ENCODE data around the gene ZNF627.
"Not testable (repeated sequence)": the region's sequence is repeated elsewhere in the genome, so short reads cannot be mapped to it uniquely, and the experiment has no call there.

Gene ZNF627

DNA sequence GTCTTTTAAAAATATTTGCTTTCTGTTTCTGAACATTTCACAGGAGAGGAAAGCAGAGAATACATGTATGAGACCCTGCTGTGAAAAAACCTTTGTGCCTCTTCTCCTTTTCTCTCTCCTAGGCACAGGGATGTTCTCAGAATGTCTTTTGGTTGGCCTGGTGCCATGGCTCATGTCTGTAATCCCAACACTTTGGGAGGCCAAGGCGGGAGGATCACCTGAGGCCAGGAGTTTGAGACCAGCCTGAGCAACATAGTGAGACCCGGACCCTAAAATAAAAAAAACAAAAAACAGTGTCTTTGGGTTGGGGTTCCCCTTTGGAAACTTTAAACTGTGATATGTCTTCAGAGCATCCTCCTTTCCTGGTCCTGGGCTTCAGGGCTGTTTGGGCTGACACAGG lies 1.5 kb downstream of the ZNF627 start:
- no peak for DNase-seq (ENCODE audit: low spot score)
- TF ChIP-seq, protein P1, sequence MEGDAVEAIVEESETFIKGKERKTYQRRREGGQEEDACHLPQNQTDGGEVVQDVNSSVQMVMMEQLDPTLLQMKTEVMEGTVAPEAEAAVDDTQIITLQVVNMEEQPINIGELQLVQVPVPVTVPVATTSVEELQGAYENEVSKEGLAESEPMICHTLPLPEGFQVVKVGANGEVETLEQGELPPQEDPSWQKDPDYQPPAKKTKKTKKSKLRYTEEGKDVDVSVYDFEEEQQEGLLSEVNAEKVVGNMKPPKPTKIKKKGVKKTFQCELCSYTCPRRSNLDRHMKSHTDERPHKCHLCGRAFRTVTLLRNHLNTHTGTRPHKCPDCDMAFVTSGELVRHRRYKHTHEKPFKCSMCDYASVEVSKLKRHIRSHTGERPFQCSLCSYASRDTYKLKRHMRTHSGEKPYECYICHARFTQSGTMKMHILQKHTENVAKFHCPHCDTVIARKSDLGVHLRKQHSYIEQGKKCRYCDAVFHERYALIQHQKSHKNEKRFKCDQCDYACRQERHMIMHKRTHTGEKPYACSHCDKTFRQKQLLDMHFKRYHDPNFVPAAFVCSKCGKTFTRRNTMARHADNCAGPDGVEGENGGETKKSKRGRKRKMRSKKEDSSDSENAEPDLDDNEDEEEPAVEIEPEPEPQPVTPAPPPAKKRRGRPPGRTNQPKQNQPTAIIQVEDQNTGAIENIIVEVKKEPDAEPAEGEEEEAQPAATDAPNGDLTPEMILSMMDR (conservative IDR thresholded peaks at IDR 0.05; ENCODE audit: low read depth) = no peak
- POLR2A ChIA-PET (ENCODE audit: low non-redundant PET) = no interaction called here
- CTCF ChIA-PET = no interaction called here
- H3K27ac ChIP-seq = no peak overlapping the region

DNA sequence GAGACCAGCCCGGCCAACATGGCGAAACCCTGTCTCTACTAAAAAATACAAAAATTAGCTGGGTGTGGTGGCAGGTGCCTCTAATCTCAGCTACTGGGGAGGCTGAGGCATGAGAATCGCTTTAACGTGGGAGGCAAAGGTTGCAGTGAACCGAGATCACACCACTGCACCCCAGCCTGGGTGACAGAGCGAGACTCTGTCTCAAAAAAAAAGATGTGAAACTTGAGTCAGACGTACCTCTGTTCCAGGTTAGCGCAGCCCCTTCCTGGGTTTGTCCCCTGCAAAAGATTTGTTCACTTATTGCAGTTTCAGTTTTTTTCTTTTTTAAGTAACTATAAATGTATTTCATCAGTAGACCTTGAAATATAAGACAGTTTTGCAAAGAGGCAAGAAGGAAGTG lies 2.4 kb downstream of the ZNF627 start:
- DNase-seq (ENCODE audit: low spot score); POLR2A ChIA-PET (ENCODE audit: low non-redundant PET): not testable (repeated sequence)
- 0 out of 2 replicates have a peak overlapping the region, but pooled peaks have one; percentile 20 for H3K27ac ChIP-seq
- CTCF ChIA-PET = interaction anchor here (0.5 to 0.7 kb wide), 3 partner anchors 40 to 1346 kb away, joined by 3 to 7 read pairs (median 3); no protein-coding TSS in a partner anchor

DNA sequence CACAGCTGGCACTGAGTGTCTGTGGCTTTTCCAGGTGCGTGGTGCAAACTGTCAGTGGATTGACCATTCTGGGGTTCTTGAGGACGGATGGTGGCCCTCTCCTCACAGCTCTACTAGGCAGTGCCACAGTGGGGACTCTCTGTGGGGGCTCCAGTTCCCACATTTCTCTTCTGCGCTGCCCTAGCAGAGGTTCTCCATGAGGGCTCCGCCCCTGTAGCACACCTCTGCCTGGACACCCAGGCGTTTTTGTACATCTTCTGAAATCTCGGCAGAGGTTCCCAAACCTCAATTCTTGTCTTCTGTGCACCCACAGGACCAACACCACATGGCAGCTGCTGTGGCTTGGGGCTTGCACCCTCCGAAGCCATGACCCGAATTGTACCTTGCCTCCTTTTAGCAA lies 9.2 kb downstream of the ZNF627 start:
- H3K27ac ChIP-seq = 0 out of 2 replicates have a peak overlapping the region, but pooled peaks have one; percentile 12
- ChIA-PET POLR2A (ENCODE audit: low non-redundant PET) (no interaction called here), CTCF (no interaction called here)
- TF ChIP-seq, protein P1 (conservative IDR thresholded peaks at IDR 0.05; ENCODE audit: low read depth) = no peak
- no peak for DNase-seq (ENCODE audit: low spot score)

DNA sequence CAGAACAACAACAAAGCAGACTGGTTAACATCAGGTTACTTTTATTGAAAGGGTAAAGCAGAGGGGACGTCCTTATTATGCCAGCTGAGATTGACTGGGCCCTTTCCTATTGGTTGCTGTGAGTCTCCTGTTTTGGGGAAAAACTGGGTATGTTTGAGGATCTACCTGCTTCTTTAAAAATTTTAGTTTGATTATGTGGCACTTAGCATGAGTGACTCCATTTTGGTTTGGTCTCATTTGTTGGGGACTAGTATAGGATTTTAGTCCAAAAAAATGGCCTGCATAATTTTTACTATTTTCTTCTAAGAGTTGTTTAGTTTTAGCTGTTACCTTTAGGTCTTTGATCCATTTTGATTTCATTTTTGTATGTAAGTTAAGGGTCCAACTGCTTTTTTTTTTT lies 14.4 kb downstream of the ZNF627 start:
- H3K27ac ChIP-seq = no peak overlapping the region
- ChIA-PET POLR2A (ENCODE audit: low non-redundant PET) (no interaction called here), CTCF (no interaction called here)
- TF ChIP-seq, protein P1 (conservative IDR thresholded peaks at IDR 0.05; ENCODE audit: low read depth) = no peak
- DNase-seq (ENCODE audit: low spot score) = no peak

DNA sequence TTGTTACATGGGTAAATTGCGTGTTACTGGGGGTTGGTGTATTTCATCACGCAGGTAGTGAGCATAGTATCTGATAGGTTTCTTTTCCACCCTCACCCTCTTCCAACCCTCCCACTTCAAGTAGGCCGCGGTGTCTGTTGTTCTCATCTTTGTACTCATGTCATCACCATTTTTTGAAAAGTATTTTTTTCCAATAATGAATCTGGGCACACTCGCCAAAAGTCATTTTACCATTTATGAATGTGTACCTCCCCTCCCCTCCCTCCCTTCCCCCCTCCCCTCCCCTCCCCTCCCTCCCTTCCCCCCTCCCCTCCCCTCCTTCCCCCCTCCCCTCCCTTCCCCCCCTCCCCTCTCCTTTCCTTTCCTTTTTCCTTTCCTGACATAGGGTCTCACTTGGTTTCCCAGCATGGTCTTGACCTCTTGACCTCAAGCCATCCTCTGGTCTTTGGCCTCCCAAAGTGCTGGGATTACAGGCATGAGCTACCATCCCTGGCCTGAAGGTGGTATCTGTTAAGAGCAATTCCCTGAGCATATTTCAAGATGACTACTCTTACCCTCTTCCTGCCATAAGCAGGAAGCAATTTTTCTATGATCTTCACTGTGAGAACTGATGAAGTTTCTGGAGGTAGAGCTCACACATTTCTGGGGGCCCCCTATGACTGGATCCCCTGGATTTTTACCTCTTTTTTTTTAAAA lies 15.7 kb downstream of the ZNF627 start:
- DNase-seq (ENCODE audit: low spot score) = no peak
- H3K27ac ChIP-seq = no peak overlapping the region
- POLR2A ChIA-PET (ENCODE audit: low non-redundant PET) = no interaction called here
- CTCF ChIA-PET = no interaction called here
- TF ChIP-seq, protein P1 (conservative IDR thresholded peaks at IDR 0.05; ENCODE audit: low read depth) = no peak

DNA sequence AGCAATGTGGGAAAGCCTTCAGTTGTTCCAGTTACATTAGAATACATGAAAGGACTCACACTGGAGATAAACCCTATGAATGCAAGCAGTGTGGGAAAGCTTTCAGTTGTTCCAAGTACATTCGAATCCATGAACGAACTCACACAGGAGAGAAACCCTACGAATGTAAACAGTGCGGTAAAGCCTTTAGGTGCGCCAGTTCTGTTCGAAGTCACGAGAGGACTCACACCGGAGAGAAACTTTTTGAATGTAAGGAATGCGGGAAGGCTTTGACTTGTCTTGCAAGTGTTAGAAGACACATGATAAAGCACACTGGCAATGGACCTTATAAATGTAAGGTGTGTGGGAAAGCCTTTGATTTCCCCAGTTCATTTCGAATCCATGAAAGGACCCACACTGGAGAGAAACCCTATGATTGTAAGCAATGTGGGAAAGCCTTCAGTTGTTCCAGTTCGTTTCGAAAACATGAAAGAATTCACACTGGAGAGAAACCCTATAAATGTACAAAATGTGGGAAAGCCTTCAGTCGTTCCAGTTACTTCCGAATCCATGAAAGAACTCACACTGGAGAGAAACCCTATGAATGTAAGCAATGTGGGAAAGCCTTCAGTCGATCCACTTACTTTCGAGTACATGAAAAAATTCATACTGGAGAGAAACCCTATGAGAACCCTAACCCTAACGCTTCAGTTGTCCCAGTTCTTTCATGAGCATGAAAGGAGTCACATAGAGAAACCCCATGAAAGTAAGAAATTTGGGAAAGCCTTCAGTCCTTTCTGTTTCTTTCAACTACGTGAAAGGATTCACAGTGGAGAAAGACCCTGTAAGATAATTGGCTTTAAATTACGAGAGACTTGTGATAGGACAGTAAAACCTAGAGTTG lies 20.1 kb downstream of the ZNF627 start:
- no peak overlapping the region for H3K27ac ChIP-seq
- POLR2A ChIA-PET (ENCODE audit: low non-redundant PET) = no interaction called here
- CTCF ChIA-PET = no interaction called here
- TF ChIP-seq, protein P1 (conservative IDR thresholded peaks at IDR 0.05; ENCODE audit: low read depth) = no peak
- DNase-seq (ENCODE audit: low spot score) = no peak

DNA sequence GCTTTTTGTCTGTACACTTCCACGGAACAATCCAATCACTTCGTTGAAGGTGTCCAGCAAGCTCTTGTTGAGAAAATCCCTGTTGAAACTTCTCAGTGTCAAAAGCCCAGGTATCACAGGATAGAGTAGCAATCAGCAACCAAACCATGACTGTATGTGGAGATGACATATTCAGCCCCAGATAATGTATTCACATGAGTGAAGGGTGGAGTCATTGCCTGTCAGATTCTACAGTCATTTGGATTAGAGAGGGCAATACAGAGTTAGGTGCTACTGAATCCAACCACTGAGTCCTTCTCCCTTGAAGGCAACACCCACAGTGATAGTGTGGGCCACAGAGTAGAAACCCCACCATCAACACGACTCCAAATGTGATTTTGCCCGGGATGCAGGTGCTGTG lies 23.3 kb downstream of the ZNF627 start:
- POLR2A ChIA-PET (ENCODE audit: low non-redundant PET) = no interaction called here
- DNase-seq (ENCODE audit: low spot score) = no peak
- no peak overlapping the region for H3K27ac ChIP-seq
- CTCF ChIA-PET = interaction anchor here (0.6 kb wide), 1 partner anchor 78 kb away, joined by 5 read pairs; no protein-coding TSS in a partner anchor
- TF ChIP-seq, protein P1 (conservative IDR thresholded peaks at IDR 0.05; ENCODE audit: low read depth) = no peak

DNA sequence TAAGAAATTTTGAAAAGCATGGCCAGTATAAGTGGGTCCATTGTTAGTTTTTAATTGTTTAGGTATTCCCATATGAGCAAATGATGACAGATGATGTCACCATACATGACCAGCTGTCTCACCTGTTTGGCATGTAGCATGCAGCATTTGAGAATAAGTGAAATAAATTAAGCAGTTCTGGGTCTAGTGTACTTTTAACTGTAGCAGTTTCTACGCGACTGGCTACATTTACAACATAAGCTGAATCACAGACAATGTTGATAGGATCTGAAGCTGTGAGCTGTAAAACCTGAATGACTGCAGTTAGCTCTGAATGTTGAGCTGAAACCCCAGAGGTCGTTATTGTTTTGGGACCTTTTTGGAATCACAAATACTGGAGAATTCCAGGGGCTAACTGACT lies 25.1 kb downstream of the ZNF627 start:
- ChIA-PET POLR2A (ENCODE audit: low non-redundant PET) (interaction anchor here (0.7 kb wide), 1 partner anchor 389 kb away, joined by 5 read pairs; no protein-coding TSS in a partner anchor), CTCF (interaction anchor here (1.2 kb wide), 1 partner anchor 18 kb away, joined by 3 read pairs; no protein-coding TSS in a partner anchor)
- not testable (repeated sequence) for DNase-seq (ENCODE audit: low spot score); H3K27ac ChIP-seq
